GM23338 (cell line): ENCODE results near the gene PIK3R3. TPM values are rescaled to one million over a fixed set of nuclear protein-coding genes. Genes with fewer than 3 reads are reported as not detected.

Source experiments
- ATAC-seq: fragments of 200-7000 bp; cut with Tn5 transposase; 3 replicates; pipeline ENCODE4 v1.9.1; 2020
- DNase-seq: peaks from one replicate; pipeline ENCODE4 v3.0.0-alpha.2; 2015; ENCODE audit warnings: low spot score
- H2AFZ ChIP-seq: fragments of 200-600 bp; sonication (generic); 2 replicates; pipeline ENCODE4 v1.8.0; 2016; ENCODE audit warnings: antibody characterized with exemption, mild to moderate bottlenecking, moderate library complexity
- H3F3A ChIP-seq: fragments of 200-600 bp; sonication (generic); replicated peaks from 2 replicates; pipeline ENCODE4 v1.8.0; 2017; ENCODE audit warnings: antibody characterized with exemption, mixed run types, low read depth
- H3K27ac ChIP-seq: fragments of 200-600 bp; sonication (generic); 2 replicates; pipeline ENCODE4 v1.6.1; 2016; ENCODE audit warnings: low read depth
- H3K27me3 ChIP-seq: fragments of 200-600 bp; sonication (generic); 2 replicates; pipeline ENCODE4 v1.8.0; 2016; ENCODE audit warnings: mild to moderate bottlenecking, mixed run types, moderate library complexity; ENCODE audit not compliant: insufficient read depth
- H3K36me3 ChIP-seq: fragments of 200-600 bp; sonication (generic); 2 replicates; pipeline ENCODE4 v1.8.0; 2016; ENCODE audit warnings: mild to moderate bottlenecking; ENCODE audit not compliant: insufficient read depth
- H3K4me1 ChIP-seq: fragments of 200-600 bp; sonication (generic); 2 replicates; pipeline ENCODE4 v1.8.0; 2016; ENCODE audit warnings: mild to moderate bottlenecking, moderate library complexity; ENCODE audit not compliant: insufficient read depth
- H3K4me2 ChIP-seq: fragments of 200-600 bp; sonication (generic); 2 replicates; pipeline ENCODE4 v1.7.1; 2017; ENCODE audit warnings: mixed run types
- H3K4me3 ChIP-seq: fragments of 200-600 bp; sonication (generic); 2 replicates; pipeline ENCODE4 v1.6.1; 2016; ENCODE audit warnings: mixed run types
- H3K79me2 ChIP-seq: fragments of 200-600 bp; sonication (generic); replicated peaks from 2 replicates; pipeline ENCODE4 v1.8.0; 2017; ENCODE audit warnings: mild to moderate bottlenecking; ENCODE audit not compliant: insufficient read depth
- H3K9me2 ChIP-seq: fragments of 200-600 bp; sonication (generic); 2 replicates; pipeline ENCODE4 v1.8.0; 2017; ENCODE audit not compliant: insufficient read depth
- H4K20me1 ChIP-seq: fragments of 200-600 bp; sonication (generic); replicated peaks from 2 replicates; pipeline ENCODE4 v1.8.0; 2017; ENCODE audit warnings: mild to moderate bottlenecking; ENCODE audit not compliant: insufficient read depth
- H3K27ac Mint-ChIP-seq: 2 replicates; pipeline ENCODE4 v1.8.0; 2020; ENCODE audit warnings: inconsistent platforms, mild to moderate bottlenecking, moderate library complexity, mixed read lengths
- H3K27me3 Mint-ChIP-seq: 3 replicates; pipeline ENCODE4 v1.8.0; 2022; ENCODE audit warnings: low read depth, mild to moderate bottlenecking, moderate library complexity, mixed read lengths, inconsistent platforms; ENCODE audit not compliant: insufficient read depth, poor library complexity
- H3K36me3 Mint-ChIP-seq: 3 replicates; pipeline ENCODE4 v1.8.0; 2021; ENCODE audit warnings: low read depth, mild to moderate bottlenecking, inconsistent platforms, moderate library complexity, mixed read lengths
- H3K4me1 Mint-ChIP-seq: 3 replicates; pipeline ENCODE4 v1.8.0; 2020; ENCODE audit warnings: mild to moderate bottlenecking, inconsistent platforms, mixed read lengths
- H3K4me3 Mint-ChIP-seq: 3 replicates; pipeline ENCODE4 v1.8.0; 2021; ENCODE audit warnings: moderate library complexity, mild to moderate bottlenecking, inconsistent platforms, mixed read lengths
- H3K9me3 Mint-ChIP-seq: 3 replicates; pipeline ENCODE4 v1.8.0; 2020; ENCODE audit warnings: moderate library complexity, mild to moderate bottlenecking, inconsistent platforms, mixed read lengths
- CREB1 ChIP-seq: fragments of 250-450 bp; sonication (Bioruptor Pico); IDR thresholded peaks from 2 replicates; pipeline ENCODE4 v1.5.0; 2020; ENCODE audit warnings: low read depth, mild to moderate bottlenecking, moderate library complexity
- EZH2 ChIP-seq: fragments of 200-600 bp; sonication (generic); IDR thresholded peaks from one replicate; pipeline ENCODE4 v1.8.0; 2017; ENCODE audit warnings: antibody characterized with exemption, mild to moderate bottlenecking, low read depth; ENCODE audit not compliant: unreplicated experiment
- JUNB ChIP-seq: IDR thresholded peaks from one replicate; pipeline ENCODE4 v1.6.1; 2016; ENCODE audit warnings: antibody characterized with exemption; ENCODE audit not compliant: unreplicated experiment
- NANOG ChIP-seq: IDR thresholded peaks from 2 replicates; pipeline ENCODE4 v1.6.1; 2016; ENCODE audit warnings: antibody characterized with exemption, borderline replicate concordance
- REST ChIP-seq: IDR thresholded peaks from one replicate; pipeline ENCODE4 v1.6.1; 2018; ENCODE audit warnings: antibody characterized with exemption; ENCODE audit not compliant: unreplicated experiment
- ZNF114 ChIP-seq: fragments of 250-450 bp; sonication (Bioruptor Pico); IDR thresholded peaks from 2 replicates; pipeline ENCODE4 v1.5.0; 2020; ENCODE audit warnings: mild to moderate bottlenecking, moderate library complexity
- ZNF331 ChIP-seq: fragments of 250-450 bp; sonication (Bioruptor Pico); IDR thresholded peaks from 2 replicates; pipeline ENCODE4 v1.5.0; 2020; ENCODE audit warnings: low read depth, mild to moderate bottlenecking, moderate library complexity
- polyA plus RNA-seq: library from polyadenylated mRNA; unstranded; fragments of >200 nt; fragmentation: Nextera tagmentation; extraction: Ambion mirVana; gene quantifications from 2 replicates; pipeline ENCODE4 v1.2.1, GENCODE V29; 2016
- total RNA-seq: library from RNA; depleted of rRNA; stranded (reverse); fragments of >200 nt; shearing (Covaris generic); gene quantifications from 2 replicates; pipeline ENCODE4 v1.2.3, GENCODE V29; 2014
- TF ChIP-seq, protein P1 (sequence below): IDR thresholded peaks from 2 replicates; pipeline ENCODE4 v1.6.1; 2016; ENCODE audit warnings: antibody characterized with exemption

Gene PIK3R3
- total and polyA plus RNA-seq, 2 experiments from 2014 or later: 7.5 to 8.6 TPM

GRCh38 chr1:46061146-46061545 is 71.3 kb downstream of the PIK3R3 start:
- Histone ChIP-seq H3K27me3 (no peaks in the 10 kb centered on the region), H3K4me2 (no peak overlapping the region), H3K4me1 (no peaks in the 10 kb centered on the region), H3K36me3 (peaks cover 3% of the 10 kb centered on the region; the same call in 1 of the 2 replicates), H3K4me3 (no peak overlapping the region), H4K20me1 (no peaks in the 10 kb centered on the region; the same call in 1 of the 2 replicates), H2AFZ (no peak overlapping the region), H3K27ac (no peak overlapping the region), H3K79me2 (no peaks in the 10 kb centered on the region), H3K9me2 (no peaks in the 10 kb centered on the region), H3F3A (no peaks in the 10 kb centered on the region)
- Mint-ChIP-seq H3K27ac (no peak overlapping the region), H3K4me1 (no peaks in the 10 kb centered on the region), H3K9me3 (peaks cover 7% of the 10 kb centered on the region; the same call in 2 of the 3 replicates), H3K36me3 (peaks cover 40% of the 10 kb centered on the region), H3K27me3 (no peaks in the 10 kb centered on the region), H3K4me3 (no peak overlapping the region)
- ATAC-seq: no peak
- DNase-seq: no peak
- no peak for TF ChIP-seq REST
- no peak for TF ChIP-seq JUNB
- no peak for TF ChIP-seq ZNF331 (CRISPR knock-in tag)
- no peak for TF ChIP-seq CREB1

DNA sequence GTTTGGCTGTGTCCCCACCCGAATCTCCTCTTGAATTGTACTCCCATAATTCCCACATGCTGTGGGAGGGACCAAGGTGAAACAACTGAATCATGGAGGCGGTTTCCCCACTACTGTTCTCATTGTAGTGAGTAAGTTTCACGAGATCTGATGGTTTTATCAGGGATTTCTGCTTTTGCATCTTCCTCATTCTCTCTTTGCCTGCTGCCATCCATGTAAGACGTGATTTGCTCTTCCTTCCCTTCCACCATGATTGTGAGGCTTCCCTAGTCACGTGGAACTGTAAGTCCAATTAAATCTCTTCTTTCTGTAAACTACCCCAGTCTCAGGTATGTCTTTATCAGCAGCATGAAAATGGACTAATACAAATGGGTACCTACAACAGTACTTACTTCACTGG is 73.5 kb downstream of the PIK3R3 start:
- Histone ChIP-seq H3K4me3 (no peak overlapping the region), H3F3A (no peaks in the 10 kb centered on the region), H3K27me3 (no peaks in the 10 kb centered on the region), H3K4me2 (no peak overlapping the region), H2AFZ (no peak overlapping the region), H3K4me1 (no peaks in the 10 kb centered on the region), H4K20me1 (no peaks in the 10 kb centered on the region; the same call in none of the 2 replicates), H3K79me2 (no peaks in the 10 kb centered on the region), H3K27ac (no peak overlapping the region), H3K36me3 (peaks cover 3% of the 10 kb centered on the region; the same call in 1 of the 2 replicates), H3K9me2 (no peaks in the 10 kb centered on the region)
- ATAC-seq (no peak), DNase-seq (no peak)
- no peaks in the 10 kb centered on the region for H3K27me3 Mint-ChIP-seq
- H3K36me3 Mint-ChIP-seq: peaks cover 40% of the 10 kb centered on the region
- H3K27ac Mint-ChIP-seq: no peak overlapping the region
- peaks cover 7% of the 10 kb centered on the region; the same call in 2 of the 3 replicates for H3K9me3 Mint-ChIP-seq
- H3K4me3 Mint-ChIP-seq: no peak overlapping the region
- H3K4me1 Mint-ChIP-seq: no peaks in the 10 kb centered on the region
- no peak for TF ChIP-seq NANOG
- no peak for TF ChIP-seq REST
- TF ChIP-seq, protein P1, sequence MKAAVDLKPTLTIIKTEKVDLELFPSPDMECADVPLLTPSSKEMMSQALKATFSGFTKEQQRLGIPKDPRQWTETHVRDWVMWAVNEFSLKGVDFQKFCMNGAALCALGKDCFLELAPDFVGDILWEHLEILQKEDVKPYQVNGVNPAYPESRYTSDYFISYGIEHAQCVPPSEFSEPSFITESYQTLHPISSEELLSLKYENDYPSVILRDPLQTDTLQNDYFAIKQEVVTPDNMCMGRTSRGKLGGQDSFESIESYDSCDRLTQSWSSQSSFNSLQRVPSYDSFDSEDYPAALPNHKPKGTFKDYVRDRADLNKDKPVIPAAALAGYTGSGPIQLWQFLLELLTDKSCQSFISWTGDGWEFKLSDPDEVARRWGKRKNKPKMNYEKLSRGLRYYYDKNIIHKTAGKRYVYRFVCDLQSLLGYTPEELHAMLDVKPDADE: no peak
- TF ChIP-seq ZNF114: no peak
- TF ChIP-seq EZH2: no peak
